Activated naive CD8-positive, alpha-beta T cell treated with anti-CD3 and anti-CD28 coated beads, Interleukin-2, amount 50 U/mL, for 24 hours (primary cell): ENCODE results near the gene TRAF3IP3.

Experiments used
- ATAC-seq: fragments of 150-1000 bp; cut with Tn5 transposase; one replicate; pipeline ENCODE4 v1.10.0; 2021
- DNase-seq: peaks from one replicate; pipeline ENCODE4 v3.0.0; 2021
- H3K27ac Mint-ChIP-seq: one replicate; pipeline ENCODE4 v1.8.0; 2021; ENCODE audit warnings: mild to moderate bottlenecking, mixed read lengths
- H3K27me3 Mint-ChIP-seq: one replicate; pipeline ENCODE4 v1.8.0; 2021; ENCODE audit warnings: mixed read lengths
- H3K36me3 Mint-ChIP-seq: one replicate; pipeline ENCODE4 v1.8.0; 2021; ENCODE audit warnings: low read depth, mixed read lengths
- H3K4me1 Mint-ChIP-seq: one replicate; pipeline ENCODE4 v1.8.0; 2021; ENCODE audit warnings: mixed read lengths
- H3K4me3 Mint-ChIP-seq: one replicate; pipeline ENCODE4 v1.8.0; 2021; ENCODE audit warnings: mild to moderate bottlenecking, moderate library complexity, mixed read lengths
- H3K9me3 Mint-ChIP-seq: one replicate; pipeline ENCODE4 v1.8.0; 2021; ENCODE audit warnings: mixed read lengths

TRAF3IP3 gene

GRCh38 chr1:209768354-209768774 is 12.5 kb downstream of the TRAF3IP3 start:
- peak; percentile 81 for DNase-seq
- peaks cover 50% of the 10 kb centered on the region for H3K36me3 Mint-ChIP-seq

DNA sequence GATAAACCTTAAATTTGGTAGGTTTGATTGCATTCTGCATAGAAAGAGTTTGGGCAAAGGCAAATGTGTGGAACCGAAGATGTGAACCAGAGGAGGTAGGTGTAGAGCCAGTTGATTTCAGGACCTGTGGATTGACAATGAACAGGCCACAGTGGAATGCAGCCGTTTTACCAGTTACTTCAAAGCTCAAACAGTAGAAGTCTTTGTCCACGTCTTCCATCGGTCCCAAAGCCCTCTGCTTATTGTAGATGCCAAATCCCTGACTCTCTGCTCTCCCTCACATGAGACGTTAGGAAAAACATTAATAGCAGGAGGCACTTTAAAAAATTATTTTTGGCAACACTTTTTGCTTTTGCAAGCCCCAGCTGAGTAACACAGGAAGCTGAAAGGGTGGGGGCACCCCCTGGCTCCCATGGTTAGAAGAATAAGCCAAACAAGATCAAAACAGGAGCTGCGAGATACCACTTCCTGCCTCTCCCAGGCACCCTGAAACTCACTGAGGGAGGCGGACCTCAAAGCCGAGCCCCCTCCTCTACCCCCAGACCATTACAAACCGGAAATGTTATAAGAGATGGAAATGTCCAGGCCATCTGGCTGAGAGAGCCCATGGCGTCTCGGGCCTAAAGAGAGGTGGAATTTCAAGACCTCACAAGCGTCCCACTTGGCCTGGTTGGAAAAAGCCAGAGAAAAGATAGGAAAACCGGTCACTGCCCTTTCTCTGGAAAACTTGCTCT is 13.5 kb downstream of the TRAF3IP3 start:
- Mint-ChIP-seq H3K9me3 (no peaks in the 10 kb centered on the region), H3K4me3 (no peak overlapping the region)
- peak; percentile 76 for DNase-seq

More at GRCh38 chr1:209768354-209768774, 12.5 kb downstream of the TRAF3IP3 start:
- no peaks in the 10 kb centered on the region for H3K27me3 Mint-ChIP-seq
- peak; percentile 84 for ATAC-seq
- H3K27ac Mint-ChIP-seq = no peak overlapping the region
- no peak overlapping the region for H3K4me3 Mint-ChIP-seq
- peaks cover 51% of the 10 kb centered on the region for H3K4me1 Mint-ChIP-seq
- no peaks in the 10 kb centered on the region for H3K9me3 Mint-ChIP-seq

DNA sequence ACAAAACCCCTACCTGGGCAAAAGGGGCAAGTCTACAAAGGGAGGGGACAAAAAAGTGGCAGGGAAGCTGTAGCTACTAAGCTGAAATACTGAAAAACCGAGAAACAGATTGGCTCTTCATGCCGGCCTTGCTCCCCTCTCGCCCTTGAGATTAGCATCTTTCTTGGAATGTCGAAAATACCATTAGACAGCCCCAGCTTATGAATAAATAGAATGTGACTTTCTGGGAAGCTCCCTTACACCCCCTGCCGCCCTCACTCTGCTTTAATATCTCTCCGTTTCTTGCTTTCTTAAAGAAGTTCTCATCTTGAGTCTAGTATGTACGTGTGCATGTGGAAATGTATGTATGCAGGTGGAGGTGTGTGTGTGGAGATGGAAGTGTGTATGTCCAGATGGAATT is 14.1 kb downstream of the TRAF3IP3 start:
- no peak for DNase-seq
- peaks cover 48% of the 10 kb centered on the region for H3K36me3 Mint-ChIP-seq

More for the DNA sequence above, 13.5 kb downstream of the TRAF3IP3 start:
- Mint-ChIP-seq H3K27me3 (no peaks in the 10 kb centered on the region), H3K27ac (no peak overlapping the region), H3K4me1 (peaks cover 43% of the 10 kb centered on the region), H3K36me3 (peaks cover 46% of the 10 kb centered on the region)
- ATAC-seq = peak; percentile 75

DNA sequence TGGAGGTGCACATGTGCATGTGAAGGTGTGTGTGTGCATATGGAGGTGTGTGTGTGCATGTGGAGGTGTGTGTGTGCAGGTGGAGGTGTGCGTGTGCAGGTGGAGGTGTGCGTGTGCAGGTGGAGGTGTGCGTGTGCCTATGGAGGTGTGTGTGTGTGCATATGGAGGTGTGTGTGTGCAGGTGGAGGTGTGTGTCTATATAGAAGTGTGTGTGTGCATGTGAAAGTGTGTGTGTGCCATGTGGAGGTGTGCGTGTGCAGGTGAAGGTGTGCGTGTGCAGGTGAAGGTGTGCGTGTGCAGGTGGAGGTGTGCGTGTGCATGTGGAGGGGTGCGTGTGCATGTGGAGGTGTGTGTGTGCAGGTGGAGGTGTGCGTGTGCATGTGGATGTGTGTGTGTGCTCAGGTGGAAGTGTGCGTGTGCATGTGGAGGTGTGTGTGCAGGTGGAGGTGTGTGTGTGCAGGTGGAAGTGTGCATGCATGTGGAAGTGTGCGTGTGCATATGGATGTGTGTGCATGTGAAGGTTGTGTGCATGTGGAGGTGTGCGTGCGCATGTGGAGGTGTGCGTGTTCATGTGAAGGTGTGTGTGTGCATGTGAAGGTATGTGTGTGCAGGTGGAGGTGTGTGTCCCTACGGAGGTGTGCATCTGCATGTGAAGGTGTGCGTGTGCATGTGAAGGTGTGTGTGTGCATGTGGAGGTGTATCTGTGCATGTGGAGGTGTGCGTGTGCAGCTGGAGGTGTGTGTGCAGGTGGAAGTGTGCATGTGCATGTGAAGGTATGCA is 15.0 kb downstream of the TRAF3IP3 start:
- ATAC-seq (no peak), DNase-seq (no peak)
- H3K27me3 Mint-ChIP-seq = no peaks in the 10 kb centered on the region
- H3K4me1 Mint-ChIP-seq = peaks cover 34% of the 10 kb centered on the region
- H3K9me3 Mint-ChIP-seq = no peaks in the 10 kb centered on the region
- no peak overlapping the region for H3K4me3 Mint-ChIP-seq
- peaks cover 50% of the 10 kb centered on the region for H3K36me3 Mint-ChIP-seq
- H3K27ac Mint-ChIP-seq = no peak overlapping the region

More for the DNA sequence above, 14.1 kb downstream of the TRAF3IP3 start:
- ATAC-seq = no peak
- Mint-ChIP-seq H3K27ac (no peak overlapping the region), H3K4me1 (peaks cover 40% of the 10 kb centered on the region), H3K4me3 (no peak overlapping the region), H3K9me3 (no peaks in the 10 kb centered on the region), H3K27me3 (no peaks in the 10 kb centered on the region)

DNA sequence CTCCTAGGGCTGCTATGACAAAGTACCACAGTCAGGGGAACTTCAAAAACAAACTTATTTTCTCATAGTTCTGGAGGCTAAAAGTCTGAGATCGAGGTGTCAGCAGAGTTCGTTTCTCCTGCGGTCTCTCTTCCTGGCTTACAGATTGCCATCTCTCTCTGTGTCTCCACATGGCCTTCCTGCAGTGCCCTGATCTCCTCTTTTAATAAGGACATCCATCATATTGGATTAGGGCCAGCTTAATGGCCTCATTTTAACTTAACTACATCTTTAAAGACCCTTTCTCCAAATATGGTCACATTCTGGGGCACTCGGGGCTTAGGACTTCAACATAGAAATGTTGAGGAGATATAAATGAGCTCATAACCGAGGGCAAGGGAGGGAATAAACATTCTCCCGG is 16.3 kb downstream of the TRAF3IP3 start:
- Mint-ChIP-seq H3K36me3 (peaks cover 49% of the 10 kb centered on the region), H3K27me3 (no peaks in the 10 kb centered on the region), H3K9me3 (no peaks in the 10 kb centered on the region), H3K4me1 (peaks cover 30% of the 10 kb centered on the region), H3K27ac (no peak overlapping the region), H3K4me3 (no peak overlapping the region)
- ATAC-seq = no peak
- DNase-seq = no peak

DNA sequence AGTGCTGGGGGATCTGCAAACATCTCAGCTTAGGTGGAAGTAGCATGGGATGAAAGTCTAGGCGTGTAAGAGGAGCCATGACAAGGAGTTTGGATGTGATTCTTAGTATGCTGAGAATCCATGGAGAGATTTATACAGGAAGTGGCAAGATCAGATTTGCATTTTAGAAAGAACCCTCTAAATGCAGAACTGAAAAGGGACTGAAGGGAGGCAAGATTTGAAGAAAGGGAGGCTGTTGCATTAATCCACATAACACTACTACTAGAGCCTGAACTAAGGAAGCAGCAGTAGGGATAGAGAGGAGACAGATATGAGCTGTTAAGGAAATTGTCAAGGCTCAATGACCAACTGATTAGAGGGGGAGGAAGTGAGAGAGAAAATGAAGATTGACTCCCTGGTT is 18.7 kb downstream of the TRAF3IP3 start:
- Mint-ChIP-seq H3K9me3 (no peaks in the 10 kb centered on the region), H3K27ac (peak overlapping the region; percentile 68), H3K4me3 (no peak overlapping the region), H3K27me3 (no peaks in the 10 kb centered on the region), H3K4me1 (peaks cover 20% of the 10 kb centered on the region), H3K36me3 (peaks cover 54% of the 10 kb centered on the region)
- no peak for ATAC-seq
- no peak for DNase-seq

GRCh38 chr1:209775678-209776077 is 19.8 kb downstream of the TRAF3IP3 start:
- no peak for DNase-seq
- no peaks in the 10 kb centered on the region for H3K27me3 Mint-ChIP-seq
- peaks cover 64% of the 10 kb centered on the region for H3K36me3 Mint-ChIP-seq
- H3K9me3 Mint-ChIP-seq = no peaks in the 10 kb centered on the region
- H3K4me1 Mint-ChIP-seq = peaks cover 26% of the 10 kb centered on the region
- no peak for ATAC-seq
- peak overlapping the region; percentile 68 for H3K27ac Mint-ChIP-seq
- H3K4me3 Mint-ChIP-seq = no peak overlapping the region

DNA sequence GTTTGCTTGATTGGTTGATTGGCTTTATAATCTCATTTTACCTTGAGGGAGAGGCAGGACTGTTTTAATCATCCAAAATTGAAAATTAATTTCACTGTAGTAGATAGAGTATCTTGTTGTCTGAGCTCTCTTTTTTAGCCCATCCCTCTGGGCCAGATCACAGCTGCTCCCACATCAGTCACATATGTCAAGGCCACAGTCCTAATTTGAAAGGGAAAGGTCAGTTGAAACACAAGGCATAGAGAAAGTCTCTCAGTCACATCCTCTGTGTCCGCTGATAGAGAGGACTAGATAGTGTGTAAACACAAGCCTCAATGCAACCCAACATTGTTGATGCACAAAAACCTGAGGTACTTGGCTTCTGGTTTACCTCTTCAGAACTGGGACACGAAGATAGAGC is 21.7 kb downstream of the TRAF3IP3 start:
- peaks cover 80% of the 10 kb centered on the region for H3K36me3 Mint-ChIP-seq
- no peaks in the 10 kb centered on the region for H3K9me3 Mint-ChIP-seq
- no peaks in the 10 kb centered on the region for H3K27me3 Mint-ChIP-seq
- H3K4me3 Mint-ChIP-seq = no peak overlapping the region
- peaks cover 31% of the 10 kb centered on the region for H3K4me1 Mint-ChIP-seq
- no peak for ATAC-seq
- no peak for DNase-seq
- peak overlapping the region; percentile 59 for H3K27ac Mint-ChIP-seq

DNA sequence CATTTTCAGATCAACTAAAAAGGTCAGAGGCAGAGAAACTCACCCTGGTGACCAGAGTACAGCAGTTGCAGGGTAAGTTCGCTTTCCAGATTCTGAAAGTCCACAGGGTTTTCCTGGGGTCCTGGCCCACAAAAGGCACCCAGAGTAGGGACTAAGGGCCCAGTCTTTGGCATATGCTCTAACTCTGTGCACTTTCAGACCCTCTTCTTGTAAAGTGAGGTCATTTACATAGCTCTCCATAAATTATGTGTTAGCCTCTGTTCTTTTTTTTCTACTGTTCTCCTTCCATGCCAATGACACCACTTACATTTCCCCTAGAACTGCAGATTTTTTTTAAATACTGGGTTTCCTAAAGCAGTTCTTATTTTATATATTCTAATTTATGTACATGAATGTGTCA is 22.2 kb downstream of the TRAF3IP3 start:
- H3K4me3 Mint-ChIP-seq = no peak overlapping the region
- ATAC-seq (no peak), DNase-seq (no peak)
- no peaks in the 10 kb centered on the region for H3K27me3 Mint-ChIP-seq
- H3K9me3 Mint-ChIP-seq = no peaks in the 10 kb centered on the region
- H3K36me3 Mint-ChIP-seq = peaks cover 84% of the 10 kb centered on the region
- peaks cover 35% of the 10 kb centered on the region for H3K4me1 Mint-ChIP-seq
- H3K27ac Mint-ChIP-seq = peak overlapping the region; percentile 59

DNA sequence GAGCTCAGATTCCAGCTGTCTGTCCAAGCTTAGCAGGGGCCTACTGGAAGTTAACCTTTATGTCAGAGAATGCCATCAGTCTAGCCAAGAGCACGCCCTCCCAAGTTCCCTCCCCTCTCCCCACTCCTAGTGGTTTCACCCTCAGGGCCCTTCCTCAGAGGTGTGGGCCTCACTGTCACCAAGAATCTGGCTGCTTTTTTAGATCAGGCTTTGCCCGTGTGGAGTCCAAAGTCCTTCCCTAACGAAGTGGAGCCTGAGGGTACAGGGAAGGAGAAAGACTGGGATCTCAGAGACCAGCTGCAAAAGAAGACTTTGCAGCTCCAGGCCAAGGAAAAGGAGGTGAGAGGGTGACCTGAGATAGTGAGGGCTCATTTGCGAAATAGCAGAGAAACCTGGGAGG is 24.4 kb downstream of the TRAF3IP3 start:
- H3K9me3 Mint-ChIP-seq = no peaks in the 10 kb centered on the region

GRCh38 chr1:209783386-209783785 is 27.5 kb downstream of the TRAF3IP3 start:
- peak overlapping the region; percentile 94 for H3K4me3 Mint-ChIP-seq
- ATAC-seq (no peak), DNase-seq (no peak)
- peaks cover 43% of the 10 kb centered on the region for H3K4me1 Mint-ChIP-seq
- H3K9me3 Mint-ChIP-seq = no peaks in the 10 kb centered on the region
- H3K27ac Mint-ChIP-seq = peak overlapping the region; percentile 100
- peaks cover 3% of the 10 kb centered on the region for H3K27me3 Mint-ChIP-seq
- H3K36me3 Mint-ChIP-seq = peaks cover 50% of the 10 kb centered on the region

More for the DNA sequence above, 24.4 kb downstream of the TRAF3IP3 start:
- peaks cover 80% of the 10 kb centered on the region for H3K36me3 Mint-ChIP-seq
- H3K4me1 Mint-ChIP-seq = peaks cover 56% of the 10 kb centered on the region
- peak overlapping the region; percentile 57 for H3K27ac Mint-ChIP-seq
- ATAC-seq = no peak
- no peak overlapping the region for H3K4me3 Mint-ChIP-seq
- DNase-seq = no peak
- peaks cover 3% of the 10 kb centered on the region for H3K27me3 Mint-ChIP-seq

GRCh38 chr1:209784265-209785169 is 28.7 kb downstream of the TRAF3IP3 start, which contains the start of gene C1orf74:
Gene C1orf74, minus strand, starts transcription at chr1:209784559. Its CDS starts 925 bp downstream, at chr1:209783634.
- Mint-ChIP-seq H3K27me3 (peaks cover 8% of the 10 kb centered on the region), H3K27ac (peak within 1 kb of the TSS; percentile 100), H3K9me3 (no peaks in the 10 kb centered on the region), H3K36me3 (peaks cover 41% of the 10 kb centered on the region), H3K4me3 (peak within 1 kb of the TSS; percentile 94), H3K4me1 (peaks cover 44% of the 10 kb centered on the region)
- ATAC-seq = peak; percentile 98
- DNase-seq = peak; percentile 100

GRCh38 chr1:209785592-209785991 is 29.7 kb downstream of the TRAF3IP3 start:
- DNase-seq = no peak
- no peak overlapping the region for H3K4me3 Mint-ChIP-seq
- H3K4me1 Mint-ChIP-seq = peaks cover 37% of the 10 kb centered on the region
- no peaks in the 10 kb centered on the region for H3K9me3 Mint-ChIP-seq
- H3K27me3 Mint-ChIP-seq = peaks cover 12% of the 10 kb centered on the region
- H3K27ac Mint-ChIP-seq = peak overlapping the region; percentile 100
- peaks cover 31% of the 10 kb centered on the region for H3K36me3 Mint-ChIP-seq
- ATAC-seq = no peak

DNA sequence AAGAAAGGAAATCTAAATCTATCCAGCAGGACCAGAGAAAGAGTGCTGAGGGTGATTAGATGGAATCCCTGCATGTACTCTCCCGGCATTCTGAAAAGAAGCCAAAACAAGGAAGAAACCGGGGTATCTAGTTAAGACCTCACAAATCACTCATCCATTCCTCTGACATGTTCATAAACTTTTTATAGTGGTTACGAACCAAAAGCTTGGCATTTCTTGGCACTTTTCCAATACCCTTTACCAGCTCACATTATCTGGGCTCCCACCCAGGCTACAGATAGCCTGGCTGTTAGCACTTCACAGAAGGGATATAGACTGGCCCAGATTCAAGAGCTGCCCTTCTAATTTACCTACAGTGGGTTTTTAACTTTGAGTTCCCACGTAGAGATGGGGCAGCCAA is 30.3 kb downstream of the TRAF3IP3 start:
- no peak overlapping the region for H3K4me3 Mint-ChIP-seq
- peaks cover 12% of the 10 kb centered on the region for H3K27me3 Mint-ChIP-seq
- ATAC-seq (no peak), DNase-seq (no peak)
- peaks cover 27% of the 10 kb centered on the region for H3K36me3 Mint-ChIP-seq
- peaks cover 37% of the 10 kb centered on the region for H3K4me1 Mint-ChIP-seq
- no peaks in the 10 kb centered on the region for H3K9me3 Mint-ChIP-seq
- no peak overlapping the region for H3K27ac Mint-ChIP-seq
